Measurements from ENCODE around the gene MS4A18. TPM values are rescaled to one million over a fixed set of nuclear protein-coding genes. Genes with fewer than 3 reads are reported as not detected.

The MS4A18 gene
- not detected in 2 replicates for total RNA-seq

GRCh38 chr11:60724420-60724819 lies at the start of gene MS4A18:
Gene MS4A18, plus strand, starts transcription at chr11:60724720.

DNA sequence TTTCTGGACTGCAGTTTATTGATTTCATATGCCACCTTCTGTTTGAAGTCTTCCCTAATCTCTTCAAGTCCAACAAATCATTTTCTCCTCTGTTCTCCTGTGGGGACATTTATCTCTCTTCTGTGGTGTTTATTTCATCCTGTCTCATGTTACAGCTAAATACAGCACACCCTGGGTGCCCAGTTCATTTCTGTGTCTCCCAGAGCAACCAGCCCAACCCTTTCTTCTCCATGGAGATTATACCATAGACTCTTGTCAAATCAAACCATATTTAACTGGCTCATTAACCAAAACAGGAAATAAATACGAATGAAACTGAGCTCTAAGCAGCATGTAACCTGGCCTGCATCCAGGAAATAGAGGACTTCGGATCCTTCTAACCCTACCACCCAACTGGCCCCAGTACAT lies 25.2 kb upstream of the MS4A18 start, which contains the start of gene MS4A8:
TSS of gene MS4A8 (plus strand) at position 329 of the 408 bp plus-strand sequence. CDS start 1,249 bp downstream, outside the sequence.

DNA sequence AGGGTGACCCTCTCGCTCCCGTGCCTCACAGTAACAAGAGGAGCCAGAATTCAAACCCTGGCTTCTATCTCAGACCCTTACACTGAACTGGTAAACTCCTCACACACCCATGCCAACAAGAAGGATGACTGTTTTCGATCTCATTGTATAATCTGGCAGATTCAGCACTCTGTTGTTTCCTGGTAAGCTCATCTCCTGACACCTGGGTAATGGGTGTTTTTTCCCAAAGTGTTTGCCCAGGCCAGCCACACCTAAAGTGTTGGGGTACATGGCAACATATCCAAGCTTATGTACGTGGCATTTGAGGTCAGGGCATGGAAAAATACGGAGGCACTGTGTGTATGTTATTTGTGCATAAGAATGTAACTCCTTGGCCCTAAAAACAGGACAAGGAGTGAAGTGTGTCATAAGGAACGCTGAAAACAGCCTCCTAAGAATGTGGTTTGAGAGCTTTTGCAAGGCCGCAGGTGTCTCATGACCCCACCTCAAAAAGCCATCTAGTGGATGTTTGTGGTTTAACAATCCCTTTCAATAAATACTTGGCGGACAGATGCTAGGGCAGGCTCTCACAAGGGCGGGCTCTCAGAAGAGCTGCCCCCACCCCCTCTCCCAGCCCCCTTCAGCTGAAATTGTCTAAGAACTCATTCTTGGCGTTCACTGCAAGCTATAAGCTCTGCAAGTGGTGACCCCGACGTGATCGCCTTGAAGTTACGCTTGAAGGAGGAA lies 31.9 kb downstream of the MS4A18 start, which contains the start of gene MS4A15:
TSS of gene MS4A15 (plus strand) at position 561 of the 726 bp plus-strand sequence. CDS start 6,867 bp downstream, outside the sequence.

DNA sequence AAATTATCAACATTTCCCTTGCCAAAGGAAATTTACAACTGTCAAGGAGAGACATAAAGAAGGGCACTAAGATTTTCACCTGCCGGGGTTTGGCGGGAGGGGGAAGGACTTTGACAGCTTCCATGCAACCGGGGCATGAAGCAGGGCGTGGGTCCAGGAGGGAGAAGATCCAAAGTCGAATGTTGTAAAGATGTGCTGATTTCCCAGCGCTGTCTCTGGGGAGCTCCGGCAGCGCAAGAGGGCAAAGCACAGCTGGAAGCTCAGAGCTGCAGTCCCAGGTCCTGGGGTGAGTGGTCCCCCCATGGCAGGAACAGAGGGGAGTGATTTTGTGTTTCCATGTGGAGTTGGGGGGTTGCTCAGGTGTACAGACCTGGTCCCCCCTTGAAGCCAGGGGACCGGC lies 60.6 kb downstream of the MS4A18 start, which contains the start of gene MS4A10:
TSS of gene MS4A10 (plus strand) at position 198 of the 400 bp plus-strand sequence. CDS start 5,003 bp downstream, outside the sequence.

Other genes with a start within 250 kb of the MS4A18 start
- not detected in 2 replicates for gene MS4A12, start 231.9 kb upstream of the MS4A18 start, total RNA-seq
- not detected in 2 replicates for gene MS4A13, start 209.3 kb upstream of the MS4A18 start, total RNA-seq
- not detected in 2 replicates for gene MS4A8, start 25.1 kb upstream of the MS4A18 start, total RNA-seq
- gene MS4A15, start 32.1 kb downstream of the MS4A18 start, total RNA-seq, result not detected in 2 replicates
- gene MS4A10, start 60.6 kb downstream of the MS4A18 start, total RNA-seq, result not detected in 2 replicates
- 9.2 and 15.1 TPM in 2 replicates for gene CCDC86, start 117.4 kb downstream of the MS4A18 start, total RNA-seq
- gene PTGDR2, start 131.2 kb downstream of the MS4A18 start, total RNA-seq, result 0.44 and 2.2 TPM in 2 replicates
- gene ZP1, start 142.8 kb downstream of the MS4A18 start, total RNA-seq, result 0.17 TPM in 1 of 2 replicates, not detected in the other
- gene PRPF19, start 181.9 kb downstream of the MS4A18 start, total RNA-seq, result 43.3 and 48.8 TPM in 2 replicates
- 25.3 and 26.0 TPM in 2 replicates for gene TMEM109, start 189.4 kb downstream of the MS4A18 start, total RNA-seq
- gene TMEM132A, start 199.7 kb downstream of the MS4A18 start, total RNA-seq, result 7.7 and 30.3 TPM in 2 replicates
- 4.8 and 26.3 TPM in 2 replicates for gene SLC15A3, start 227.5 kb downstream of the MS4A18 start, total RNA-seq
- gene CD6, start 247.0 kb downstream of the MS4A18 start, total RNA-seq, result 0.66 TPM in 1 of 2 replicates, not detected in the other

Measured in smooth muscle cell of trachea (primary cell).